ENCODE measurements around the gene MXRA7.

- no peak for TF ChIP-seq POLR2A (IDR thresholded peaks at IDR 0.05)
- TF ChIP-seq CTCF (IDR thresholded peaks at IDR 0.05) = no peak
- TF ChIP-seq EP300 (IDR thresholded peaks at IDR 0.05) = no peak
These were observed 23.5 kb upstream of the MXRA7 start for GRCh38 chr17:76734080-76734840.
